ENCODE results near the gene SLC7A5. TPM values are rescaled to one million over a fixed set of nuclear protein-coding genes. Genes with fewer than 3 reads are reported as not detected.
A peak's percentile ranks its signal among the peaks of the same experiment; 100 is the strongest.

SLC7A5 gene
- polyA plus RNA-seq, 1 donor from 2014 or later = 3.9 TPM

- no peaks in the 10 kb centered on the region for H3K79me2 ChIP-seq (replicated peaks; ENCODE audit: insufficient read depth, low read length)
- no peak for TF ChIP-seq MXI1 (conservative IDR thresholded peaks at IDR 0.05; ENCODE audit: poor library complexity, severe bottlenecking)
- TF ChIP-seq RAD21 (conservative IDR thresholded peaks at IDR 0.05) = no peak
- peak overlapping the region; percentile 41 for H3K9ac ChIP-seq (ENCODE audit: low read length)
- H3K9me3 ChIP-seq (ENCODE audit: low read length) = no peaks in the 10 kb centered on the region
- H3K27ac ChIP-seq (ENCODE audit: low read length) = peak overlapping the region; percentile 9
- H3F3A ChIP-seq (ENCODE audit: insufficient read depth, low read length, poor library complexity, severe bottlenecking) = no peaks in the 10 kb centered on the region
- H4K20me1 ChIP-seq (ENCODE audit: insufficient read depth) = no peaks in the 10 kb centered on the region
- no peaks in the 10 kb centered on the region for H3K9me2 ChIP-seq (ENCODE audit: insufficient read depth, low read length)
- no peak overlapping the region for H3K4me3 ChIP-seq (ENCODE audit: low read length)
- no peak overlapping the region for H3K4me2 ChIP-seq (ENCODE audit: low read length)
- H3K36me3 ChIP-seq (ENCODE audit: insufficient read depth, low read length) = no peaks in the 10 kb centered on the region
- peak overlapping the region; percentile 34 for H2AFZ ChIP-seq (ENCODE audit: low read depth, low read length)
- H3K27me3 ChIP-seq (ENCODE audit: insufficient read depth, low read depth, low read length) = no peaks in the 10 kb centered on the region
Observed at GRCh38 chr16:87821376-87822107, 47.8 kb downstream of the SLC7A5 start.

- Histone ChIP-seq H4K20me1 (ENCODE audit: insufficient read depth) (no peaks in the 10 kb centered on the region), H3K9me2 (ENCODE audit: insufficient read depth, low read length) (no peaks in the 10 kb centered on the region), H3K79me2 (replicated peaks; ENCODE audit: insufficient read depth, low read length) (no peaks in the 10 kb centered on the region), H3K27ac (ENCODE audit: low read length) (no peak overlapping the region), H3K4me2 (ENCODE audit: low read length) (no peak overlapping the region), H3K9ac (ENCODE audit: low read length) (no peak overlapping the region), H3K9me3 (ENCODE audit: low read length) (no peaks in the 10 kb centered on the region), H3K36me3 (ENCODE audit: insufficient read depth, low read length) (no peaks in the 10 kb centered on the region), H3K4me3 (ENCODE audit: low read length) (no peak overlapping the region), H2AFZ (ENCODE audit: low read depth, low read length) (no peak overlapping the region), H3K27me3 (ENCODE audit: insufficient read depth, low read depth, low read length) (no peaks in the 10 kb centered on the region), H3F3A (ENCODE audit: insufficient read depth, low read length, poor library complexity, severe bottlenecking) (no peaks in the 10 kb centered on the region)
- TF ChIP-seq EP300 (conservative IDR thresholded peaks at IDR 0.05; ENCODE audit: poor library complexity, severe bottlenecking) (no peak), SMC3 (conservative IDR thresholded peaks at IDR 0.05; ENCODE audit: poor library complexity) (no peak), TAF1 (IDR thresholded peaks at IDR 0.05; ENCODE audit: low read depth) (no peak), CTCF (IDR thresholded peaks at IDR 0.05; ENCODE audit: poor library complexity, severe bottlenecking) (no peak), MXI1 (conservative IDR thresholded peaks at IDR 0.05; ENCODE audit: poor library complexity, severe bottlenecking) (no peak), RAD21 (conservative IDR thresholded peaks at IDR 0.05) (no peak), EZH2 (IDR thresholded peaks at IDR 0.05; ENCODE audit: borderline replicate concordance, insufficient read depth, low read length, poor library complexity, severe bottlenecking) (no peak), REST (IDR thresholded peaks at IDR 0.05; ENCODE audit: borderline replicate concordance) (no peak), POLR2AphosphoS5 (IDR thresholded peaks at IDR 0.05) (no peak)
Observed at GRCh38 chr16:87819983-87820382, 49.3 kb downstream of the SLC7A5 start.

All from neural cell (in vitro differentiated cells).